Fibroblast of skin of right biceps (primary cell): ENCODE measurements around the gene CLPSL2.

Source experiments
- DNase-seq: peaks from one replicate; pipeline ENCODE4 v3.0.0-alpha.2; 2013

The CLPSL2 gene

GRCh38 chr6:35788423-35788982, 12.1 kb downstream of the CLPSL2 start:
- no peak for DNase-seq

GRCh38 chr6:35790683-35791082, 14.3 kb downstream of the CLPSL2 start:
- DNase-seq = no peak

- DNase-seq = no peak
These were observed 18.4 kb downstream of the CLPSL2 start for GRCh38 chr6:35794536-35795452.

DNA sequence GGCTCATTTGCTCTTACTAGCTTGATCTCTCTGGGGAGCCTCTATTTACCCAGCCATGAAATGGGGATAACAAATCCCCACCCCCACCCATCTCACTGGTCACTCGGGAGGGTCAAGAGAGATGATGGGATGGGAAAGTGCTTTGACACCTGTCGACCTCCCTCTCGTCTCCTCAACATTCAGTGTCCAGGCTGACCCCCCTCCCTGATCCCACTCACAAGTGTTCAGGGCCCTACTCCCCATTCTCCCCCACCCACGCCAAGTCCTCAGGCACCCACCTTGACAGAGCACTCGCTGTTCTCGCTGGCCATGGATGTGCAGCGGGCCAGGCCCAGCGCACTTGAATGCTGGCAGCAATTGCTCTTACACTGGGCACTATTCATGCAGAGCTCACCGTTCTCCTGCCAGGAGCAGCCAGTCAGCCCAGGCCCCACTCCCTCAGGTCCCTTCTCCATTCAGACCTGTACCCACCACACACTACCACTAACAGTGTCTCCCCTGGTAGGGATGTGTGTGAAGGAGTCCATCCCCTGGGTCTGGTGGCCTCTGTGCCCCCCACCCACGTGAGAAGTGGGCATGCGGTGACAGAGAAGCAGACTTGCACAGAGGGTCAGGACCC, 19.2 kb downstream of the CLPSL2 start:
- no peak for DNase-seq

- no peak for DNase-seq
These were observed 19.8 kb downstream of the CLPSL2 start for GRCh38 chr6:35796236-35796635.

DNA sequence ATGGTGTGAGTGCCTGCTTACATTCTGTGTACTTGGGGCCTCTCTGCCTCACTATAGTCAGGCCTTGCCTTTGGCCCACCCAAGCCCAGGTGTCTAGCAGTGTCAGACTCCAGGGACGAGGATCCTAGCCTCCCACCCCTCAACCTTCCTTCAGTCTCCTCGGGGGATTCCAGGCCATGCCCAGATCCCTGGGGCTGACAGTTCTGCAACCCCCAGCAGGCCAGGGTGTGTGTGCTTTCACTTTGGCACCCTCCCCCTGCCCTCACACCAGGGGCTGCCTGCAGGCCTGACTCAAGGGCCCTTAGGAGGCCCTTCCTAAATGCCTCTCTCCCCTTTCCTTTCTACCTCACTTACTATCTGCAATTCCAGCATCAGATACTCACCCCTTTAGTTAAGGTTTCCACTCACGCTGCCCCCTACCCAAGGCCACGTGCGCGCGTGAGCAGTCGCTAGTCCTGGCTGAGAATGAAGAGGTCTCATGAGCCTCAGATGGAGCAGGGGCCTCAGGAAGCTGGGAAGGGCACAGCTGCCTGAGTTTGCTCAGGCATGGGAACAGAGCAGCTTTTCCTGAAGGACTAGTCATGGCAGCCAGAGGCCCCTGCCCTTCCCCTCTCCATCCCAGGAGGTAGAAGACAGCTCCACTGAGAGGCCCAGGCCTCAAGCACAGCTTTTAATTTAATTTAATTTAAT, 21.6 kb downstream of the CLPSL2 start:
- DNase-seq = no peak

DNA sequence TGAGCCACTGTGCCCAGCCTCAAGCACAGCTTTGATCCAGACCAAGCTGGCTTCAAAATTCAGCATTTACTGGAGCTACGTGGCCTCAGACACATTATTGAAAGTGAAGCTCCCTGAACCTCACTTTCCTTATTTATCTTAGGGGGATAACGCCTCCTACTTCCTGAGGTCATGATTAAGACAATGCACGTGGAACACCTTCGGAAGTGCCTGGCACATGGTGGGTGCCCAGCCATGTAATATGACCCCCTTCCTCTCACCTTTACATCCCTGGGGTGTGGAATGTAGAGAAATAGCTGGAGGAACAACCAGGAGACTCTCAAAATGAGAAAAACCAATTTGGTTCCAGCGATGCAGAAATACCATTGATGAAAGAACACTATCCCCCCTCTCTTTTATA, 22.3 kb downstream of the CLPSL2 start:
- no peak for DNase-seq

DNA sequence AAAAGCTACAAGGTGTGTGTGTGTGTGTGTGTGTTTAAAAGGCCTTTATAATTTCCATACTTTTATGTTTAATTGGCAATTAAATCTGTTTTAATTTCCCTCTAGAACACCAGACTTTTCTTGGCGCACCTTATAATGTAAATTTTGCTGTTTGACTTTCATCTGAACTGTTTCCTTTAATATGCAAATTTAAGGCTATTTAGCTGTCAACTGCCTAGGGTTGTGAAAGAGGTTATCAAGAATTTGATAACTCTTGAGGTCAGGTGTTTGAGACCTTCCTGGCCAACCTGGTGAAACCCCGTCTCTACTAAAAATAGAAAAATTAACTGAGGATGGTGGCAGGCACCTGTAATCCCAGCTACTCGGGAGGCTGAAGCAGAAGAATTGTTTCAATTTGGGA, 24.8 kb downstream of the CLPSL2 start:
- DNase-seq = no peak

- DNase-seq = peak; percentile 28
These were observed 28.8 kb downstream of the CLPSL2 start, which contains the start of gene LHFPL5 for GRCh38 chr6:35804996-35805736. Gene LHFPL5 (plus strand): TSS chr6:35805352. CDS start chr6:35805671, 319 bp downstream.

DNA sequence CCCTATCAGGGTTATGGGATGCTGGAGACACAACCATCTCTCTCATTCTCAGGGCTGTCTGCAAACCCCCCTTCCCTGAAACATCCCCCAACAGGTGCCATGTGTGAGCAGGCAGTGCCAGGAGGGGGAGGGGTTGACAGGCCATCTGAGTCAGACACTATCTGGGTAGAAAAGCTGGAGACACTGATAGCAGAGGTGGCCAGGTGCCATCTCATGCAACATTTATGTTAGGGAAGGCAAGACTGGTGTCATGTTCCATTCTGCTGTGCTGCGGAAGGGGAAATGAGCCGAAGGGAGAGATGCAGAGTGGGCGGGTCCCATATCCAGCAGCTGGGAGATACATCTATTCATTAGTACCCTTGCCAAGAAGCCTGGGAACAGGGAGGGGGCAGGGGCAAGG, 32.3 kb downstream of the CLPSL2 start:
- DNase-seq = no peak

DNA sequence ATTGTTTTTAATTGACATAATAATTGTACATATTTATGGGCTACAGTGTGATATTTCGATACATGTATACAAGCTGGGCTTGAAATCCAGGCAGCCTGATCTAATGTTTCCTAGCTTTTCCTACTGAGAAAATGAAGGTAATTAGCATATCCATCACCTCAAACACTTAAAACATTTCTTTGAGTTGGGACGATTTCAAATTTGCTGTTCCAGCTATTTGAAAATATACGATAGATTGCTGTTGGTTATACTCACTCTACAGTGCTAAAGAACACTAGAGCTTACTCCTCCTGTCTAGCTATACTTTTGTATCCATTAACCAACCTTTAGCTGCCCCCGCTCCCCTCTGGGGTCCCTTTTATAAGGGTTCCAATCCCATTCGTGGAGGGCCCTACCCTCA, 33.4 kb downstream of the CLPSL2 start:
- DNase-seq = no peak

- peak; percentile 72 for DNase-seq
These were observed 34.7 kb downstream of the CLPSL2 start for GRCh38 chr6:35810971-35811698.

- DNase-seq = no peak
These were observed 35.2 kb downstream of the CLPSL2 start for GRCh38 chr6:35811699-35811995.

DNA sequence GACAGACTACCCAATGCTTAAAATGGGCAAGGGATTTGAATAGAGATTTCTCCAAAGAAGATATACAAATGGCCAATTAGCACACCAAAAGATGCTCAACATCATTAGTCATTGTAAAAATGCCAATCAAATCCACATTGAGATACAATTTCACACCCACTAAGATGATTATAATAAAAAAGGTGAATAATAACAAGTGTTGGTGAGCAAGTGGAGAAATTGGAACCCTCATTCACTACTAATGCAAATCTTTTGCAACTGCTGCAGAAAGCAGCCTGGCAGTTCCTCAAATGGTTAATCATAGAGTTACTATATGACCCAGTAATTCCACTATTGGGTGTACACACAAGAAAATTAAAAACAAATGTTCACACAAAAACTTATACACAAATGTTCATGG, 41.1 kb downstream of the CLPSL2 start:
- no peak for DNase-seq

GRCh38 chr6:35823601-35824000, 47.2 kb downstream of the CLPSL2 start:
- no peak for DNase-seq

DNA sequence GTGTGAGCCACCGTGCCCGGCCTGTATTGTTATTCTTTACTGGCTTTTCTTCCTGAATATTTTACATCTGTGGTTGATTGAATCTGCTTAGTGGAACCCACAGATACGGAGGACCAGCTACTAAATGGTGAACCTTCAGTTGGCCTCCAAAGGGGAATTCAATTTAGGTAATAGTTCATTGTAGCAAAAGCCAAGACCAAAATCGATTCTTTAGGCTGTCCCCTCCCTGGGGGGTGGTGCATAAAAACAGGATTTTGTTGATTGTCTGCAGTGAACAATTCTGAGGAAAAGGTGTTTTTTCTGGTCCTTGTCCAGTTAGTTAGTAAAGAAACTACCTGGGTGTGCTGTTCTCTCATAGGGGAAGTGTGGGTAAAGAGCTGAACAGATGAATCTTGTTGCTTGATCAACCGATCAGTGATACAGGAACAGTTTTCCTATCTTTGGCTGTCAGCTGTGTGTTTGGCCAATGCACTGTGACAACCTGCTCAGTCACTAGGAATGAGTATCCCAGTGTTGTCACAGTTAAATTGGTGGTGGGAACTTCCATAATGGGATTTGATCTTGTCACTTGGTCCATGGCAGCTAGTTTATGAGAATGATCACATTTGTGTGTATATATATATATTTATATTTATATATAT, 48.3 kb downstream of the CLPSL2 start:
- DNase-seq = no peak
